Mucosa of rectum (tissue), 2 donors: ENCODE results near the gene PRDX4.

Source experiments
- H3K27ac ChIP-seq, 2 donors: one replicate each; pipeline ENCODE4 v1.7.0; 2013; ENCODE audit warnings: inconsistent platforms in 2 of 2, low read depth in 2 of 2, low read length in 2 of 2
- H3K27me3 ChIP-seq, 2 donors: one replicate each; pipeline ENCODE4 v1.7.0; 2013; ENCODE audit warnings: low read length in 2 of 2; ENCODE audit not compliant: control insufficient read depth in 2 of 2, insufficient read depth in 2 of 2
- H3K36me3 ChIP-seq, 2 donors: one replicate each; pipeline ENCODE4 v1.7.0; 2013; ENCODE audit warnings: low read length in 2 of 2; ENCODE audit not compliant: control insufficient read depth in 2 of 2, insufficient read depth in 2 of 2
- H3K4me1 ChIP-seq, 2 donors: one replicate each; pipeline ENCODE4 v1.7.0; 2013; ENCODE audit warnings: low read length in 2 of 2, mild to moderate bottlenecking in 1 of 2; ENCODE audit not compliant: control insufficient read depth in 2 of 2, insufficient read depth in 2 of 2
- H3K4me3 ChIP-seq, 2 donors: one replicate each; pipeline ENCODE4 v1.7.0; 2013; ENCODE audit warnings: low read length in 2 of 2
- H3K9ac ChIP-seq, 2 donors: one replicate each; pipeline ENCODE4 v1.7.0; 2013; ENCODE audit warnings: low read length in 2 of 2, low read depth in 1 of 2, mild to moderate bottlenecking in 1 of 2
- H3K9me3 ChIP-seq, 2 donors: one replicate each; pipeline ENCODE4 v1.7.0; 2013; ENCODE audit warnings: low read length in 2 of 2; ENCODE audit not compliant: control insufficient read depth in 2 of 2
- donor health status: healthy.
- donor health status: Normal muscosa, but diverticular disease.

The PRDX4 gene

DNA sequence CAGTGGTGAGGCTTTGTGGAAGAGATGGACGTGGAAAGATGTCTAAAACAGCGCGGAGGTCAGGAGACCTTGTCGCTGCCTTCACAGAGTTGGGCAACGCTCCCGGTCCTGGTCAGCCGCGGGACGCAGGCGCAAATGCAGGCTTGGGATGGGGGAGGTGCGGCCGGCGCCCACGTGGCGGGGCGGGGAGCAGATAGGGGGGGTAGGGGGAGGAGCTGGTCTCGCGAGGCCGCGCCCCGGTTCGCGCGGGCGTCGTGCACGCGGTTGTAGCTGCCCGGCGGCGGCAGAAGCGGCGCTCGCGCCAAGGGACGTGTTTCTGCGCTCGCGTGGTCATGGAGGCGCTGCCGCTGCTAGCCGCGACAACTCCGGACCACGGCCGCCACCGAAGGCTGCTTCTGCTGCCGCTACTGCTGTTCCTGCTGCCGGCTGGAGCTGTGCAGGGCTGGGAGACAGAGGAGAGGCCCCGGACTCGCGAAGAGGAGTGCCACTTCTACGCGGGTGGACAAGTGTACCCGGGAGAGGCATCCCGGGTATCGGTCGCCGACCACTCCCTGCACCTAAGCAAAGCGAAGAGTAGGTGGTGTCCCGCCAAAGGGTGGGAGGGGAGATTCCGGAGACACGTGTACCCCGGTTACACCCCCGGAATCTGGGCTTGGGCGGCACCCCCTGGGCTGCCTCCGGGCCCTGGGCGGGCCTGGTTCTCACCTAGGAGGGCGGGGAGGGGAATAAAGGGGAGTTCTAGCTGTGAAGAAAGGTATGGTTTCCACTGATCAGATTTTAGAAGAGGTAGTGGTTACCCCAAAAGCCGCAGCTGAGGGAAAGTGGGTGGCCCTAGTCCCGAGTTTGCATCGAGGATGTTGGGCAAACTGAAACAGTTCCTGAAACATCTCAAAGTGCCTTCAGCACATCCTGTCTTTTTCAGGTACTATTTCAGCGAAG, at the start of gene PRDX4:
TSS of gene PRDX4 (plus strand) at position 255 of the 939 bp plus-strand sequence. CDS start at position 333, 78 bp downstream.
- Histone ChIP-seq H3K27ac (peak within 1 kb of the TSS; percentile 76), H3K36me3 (no peaks in the 10 kb centered on the region), H3K9ac (peak within 1 kb of the TSS; percentile 49 to 74), H3K4me3 (peak within 1 kb of the TSS; percentile 72 to 74), H3K9me3 (no peaks in the 10 kb centered on the region), H3K4me1 (peaks cover 0 to 7% of the 10 kb centered on the region in 2 donors), H3K27me3 (no peaks in the 10 kb centered on the region)

DNA sequence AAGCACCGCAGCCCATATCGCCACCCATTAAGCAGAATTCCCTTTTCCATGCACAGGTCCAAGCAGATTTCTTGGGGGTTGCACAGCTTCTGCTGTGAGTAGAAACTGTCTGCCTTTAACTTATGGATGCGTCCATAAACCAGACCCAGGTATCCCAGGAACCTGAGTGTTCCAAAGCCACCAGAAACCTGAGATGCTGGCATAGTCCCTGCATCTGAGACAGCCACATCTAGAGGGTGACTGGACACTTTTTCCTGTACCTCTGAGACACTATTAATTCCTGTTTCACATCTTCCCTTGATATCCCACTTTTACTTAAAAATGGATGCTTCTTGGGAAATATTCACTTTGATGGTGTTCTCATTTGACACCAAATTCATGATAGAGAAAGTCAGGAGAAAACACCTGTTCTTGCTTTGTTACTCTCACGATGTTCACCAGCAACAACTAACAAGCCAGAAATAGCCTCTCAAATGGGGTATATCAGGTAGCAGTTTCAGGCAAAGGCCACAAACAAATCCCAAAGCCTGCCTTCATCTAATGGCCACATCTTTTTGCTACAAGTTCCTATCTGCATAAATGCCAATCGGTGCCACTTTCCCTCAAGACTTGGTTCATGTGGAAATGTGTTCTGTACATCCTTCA, 45.5 kb upstream of the PRDX4 start:
- H3K9ac ChIP-seq = no peak overlapping the region
- H3K36me3 ChIP-seq = no peaks in the 10 kb centered on the region
- H3K27me3 ChIP-seq = peaks cover 0 to 7% of the 10 kb centered on the region in 2 donors
- no peak overlapping the region for H3K27ac ChIP-seq
- H3K4me1 ChIP-seq = no peaks in the 10 kb centered on the region
- H3K4me3 ChIP-seq = no peak overlapping the region
- no peaks in the 10 kb centered on the region for H3K9me3 ChIP-seq

DNA sequence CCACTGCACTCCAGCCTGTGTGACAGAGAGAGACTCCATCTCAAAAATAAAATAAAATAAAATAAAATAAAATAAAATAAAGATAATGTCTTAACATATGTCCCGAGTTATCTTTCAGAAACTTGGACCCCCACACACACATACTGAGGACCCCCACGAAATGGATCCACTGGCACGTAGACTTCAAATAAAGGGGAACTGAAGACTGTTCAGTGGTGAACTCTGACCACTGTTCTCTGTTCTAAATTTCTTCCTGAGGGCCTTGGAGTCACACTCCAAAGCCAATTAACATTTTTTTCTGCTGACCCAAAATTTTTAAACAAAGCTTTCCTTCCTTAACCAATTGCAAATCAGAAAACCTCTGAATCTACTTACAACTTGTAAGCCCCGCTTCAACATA, 43.5 kb upstream of the PRDX4 start:
- no peaks in the 10 kb centered on the region for H3K9me3 ChIP-seq
- H3K36me3 ChIP-seq = no peaks in the 10 kb centered on the region
- H3K27ac ChIP-seq = no peak overlapping the region
- H3K9ac ChIP-seq = no peak overlapping the region
- H3K4me3 ChIP-seq = no peak overlapping the region
- no peaks in the 10 kb centered on the region for H3K4me1 ChIP-seq
- H3K27me3 ChIP-seq = peaks cover 2 to 7% of the 10 kb centered on the region in 2 donors

DNA sequence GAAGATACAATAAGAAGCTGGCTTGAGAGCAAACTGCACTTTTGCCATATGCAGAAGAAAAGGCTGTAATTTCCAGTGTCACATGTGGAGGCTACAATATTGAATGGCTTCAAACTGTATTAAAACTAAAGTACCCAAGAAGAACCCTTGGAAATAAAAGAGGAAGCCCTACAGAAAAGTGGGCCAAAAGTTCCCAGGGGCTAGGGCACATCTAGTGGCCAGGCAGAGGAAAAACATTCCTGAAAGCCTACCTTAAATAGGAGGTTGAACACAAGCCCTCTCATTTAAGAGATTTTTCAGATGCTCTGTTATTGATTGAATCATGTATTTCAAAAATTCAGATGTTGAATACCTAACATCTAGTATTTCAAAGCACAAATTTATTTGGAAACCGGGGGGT, 40.6 kb upstream of the PRDX4 start:
- H3K4me3 ChIP-seq = no peak overlapping the region
- H3K27me3 ChIP-seq = peaks cover 2 to 7% of the 10 kb centered on the region in 2 donors
- H3K9ac ChIP-seq = no peak overlapping the region
- no peaks in the 10 kb centered on the region for H3K4me1 ChIP-seq
- no peak overlapping the region for H3K27ac ChIP-seq
- H3K36me3 ChIP-seq = no peaks in the 10 kb centered on the region
- no peaks in the 10 kb centered on the region for H3K9me3 ChIP-seq

DNA sequence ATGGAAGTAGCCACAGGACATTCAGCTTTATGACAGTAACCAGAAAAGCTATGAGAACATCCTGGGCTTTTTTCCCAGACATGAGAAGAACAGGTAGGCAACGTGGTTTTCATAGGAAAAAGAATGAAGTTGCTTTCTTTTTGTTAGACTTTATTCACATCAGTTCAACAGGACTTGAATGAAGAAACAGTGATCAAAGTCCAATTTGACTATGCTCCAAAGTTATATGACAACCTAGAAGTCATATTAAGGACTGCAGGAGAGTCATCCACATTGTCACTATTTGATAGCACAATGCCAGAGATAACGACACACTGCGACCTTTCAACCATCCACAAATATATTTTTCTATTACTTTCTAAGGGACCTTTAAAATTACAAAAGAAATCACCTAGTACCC, 39.2 kb upstream of the PRDX4 start:
- no peak overlapping the region for H3K9ac ChIP-seq
- H3K27ac ChIP-seq = no peak overlapping the region
- no peaks in the 10 kb centered on the region for H3K9me3 ChIP-seq
- H3K36me3 ChIP-seq = no peaks in the 10 kb centered on the region
- H3K4me1 ChIP-seq = no peaks in the 10 kb centered on the region
- no peak overlapping the region for H3K4me3 ChIP-seq
- peaks cover 2 to 7% of the 10 kb centered on the region in 2 donors for H3K27me3 ChIP-seq

DNA sequence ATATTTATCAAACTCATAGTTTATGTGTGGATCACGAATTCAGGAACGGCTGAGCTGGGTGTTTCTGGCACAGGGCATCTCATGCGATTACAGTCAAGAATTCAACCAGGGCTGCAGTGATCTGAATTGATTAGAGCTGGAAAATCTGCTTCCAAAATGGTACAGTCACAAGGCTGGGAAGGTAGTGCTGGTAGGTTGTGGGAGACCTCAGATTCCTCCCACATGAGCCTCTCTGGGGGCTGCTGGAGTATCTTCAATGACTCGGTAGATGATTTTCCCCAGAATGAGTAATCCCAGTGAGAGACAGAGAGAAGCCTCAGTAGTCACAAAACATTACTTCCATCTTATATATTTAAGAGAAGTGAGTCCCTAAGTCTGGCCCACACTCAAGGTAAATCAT, 36.2 kb upstream of the PRDX4 start:
- Histone ChIP-seq H3K9ac (no peak overlapping the region), H3K36me3 (no peaks in the 10 kb centered on the region), H3K27me3 (peaks cover 4 to 9% of the 10 kb centered on the region in 2 donors), H3K27ac (no peak overlapping the region), H3K9me3 (no peaks in the 10 kb centered on the region), H3K4me3 (no peak overlapping the region), H3K4me1 (no peaks in the 10 kb centered on the region)

DNA sequence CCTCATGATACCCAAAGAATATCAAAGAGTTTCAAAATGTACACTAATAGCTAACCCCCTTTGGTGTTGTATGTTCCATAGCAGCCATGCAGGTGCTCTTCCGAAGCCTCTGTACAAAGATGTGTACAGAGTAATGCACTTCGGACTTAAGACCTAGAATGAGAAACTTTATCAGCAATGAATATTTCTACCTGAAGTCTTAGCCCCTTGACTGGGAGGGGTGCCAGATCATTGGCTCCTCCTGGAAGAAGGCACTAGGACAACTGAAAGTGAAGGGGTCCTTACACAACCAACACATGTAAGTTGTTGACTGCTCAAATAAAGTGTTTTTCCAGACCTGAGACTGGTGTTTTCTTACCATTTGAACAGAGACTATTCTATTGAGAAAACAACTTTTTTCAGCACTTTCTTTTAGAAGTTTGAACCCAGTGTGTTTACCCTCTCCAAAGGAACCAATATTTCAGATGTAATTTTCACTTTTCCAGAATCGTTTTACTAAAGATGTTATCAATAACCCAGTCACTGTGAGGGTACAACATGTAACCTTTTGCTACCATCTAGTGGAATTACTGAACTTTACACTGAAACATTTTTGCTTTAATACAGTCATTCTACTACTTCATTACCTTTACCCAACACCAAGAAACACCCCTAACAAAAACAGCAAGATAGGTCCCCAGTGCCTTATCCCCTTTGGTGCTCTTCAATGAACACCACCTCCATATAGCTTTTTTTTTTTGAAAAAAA, 33.3 kb upstream of the PRDX4 start:
- no peaks in the 10 kb centered on the region for H3K36me3 ChIP-seq
- peaks cover 5 to 19% of the 10 kb centered on the region in 2 donors for H3K27me3 ChIP-seq
- no peak overlapping the region for H3K9ac ChIP-seq
- H3K9me3 ChIP-seq = no peaks in the 10 kb centered on the region
- no peak overlapping the region for H3K27ac ChIP-seq
- H3K4me3 ChIP-seq = no peak overlapping the region
- no peaks in the 10 kb centered on the region for H3K4me1 ChIP-seq

DNA sequence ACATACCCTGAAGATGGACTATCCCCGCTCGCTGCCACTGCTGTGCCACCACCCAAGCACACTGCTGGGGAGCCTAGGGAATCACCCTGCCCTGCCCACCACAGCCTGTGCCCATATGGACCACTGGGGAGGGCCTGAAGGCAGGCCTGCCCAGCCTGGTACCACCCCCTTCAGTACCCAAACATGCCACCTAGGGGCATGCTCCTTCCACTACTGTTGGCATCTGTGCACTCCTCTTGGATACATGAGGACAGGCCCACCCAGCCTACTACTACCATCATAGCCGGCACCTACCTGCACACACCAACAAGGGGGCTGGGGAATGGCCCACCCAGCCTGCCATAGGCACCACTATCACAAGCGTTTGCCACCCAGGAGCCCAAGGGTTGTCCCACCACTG, 30.1 kb upstream of the PRDX4 start:
- Histone ChIP-seq H3K36me3 (no peaks in the 10 kb centered on the region), H3K27ac (no peak overlapping the region), H3K4me1 (no peaks in the 10 kb centered on the region), H3K9me3 (no peaks in the 10 kb centered on the region), H3K9ac (no peak overlapping the region), H3K4me3 (no peak overlapping the region), H3K27me3 (peaks cover 5 to 19% of the 10 kb centered on the region in 2 donors)

DNA sequence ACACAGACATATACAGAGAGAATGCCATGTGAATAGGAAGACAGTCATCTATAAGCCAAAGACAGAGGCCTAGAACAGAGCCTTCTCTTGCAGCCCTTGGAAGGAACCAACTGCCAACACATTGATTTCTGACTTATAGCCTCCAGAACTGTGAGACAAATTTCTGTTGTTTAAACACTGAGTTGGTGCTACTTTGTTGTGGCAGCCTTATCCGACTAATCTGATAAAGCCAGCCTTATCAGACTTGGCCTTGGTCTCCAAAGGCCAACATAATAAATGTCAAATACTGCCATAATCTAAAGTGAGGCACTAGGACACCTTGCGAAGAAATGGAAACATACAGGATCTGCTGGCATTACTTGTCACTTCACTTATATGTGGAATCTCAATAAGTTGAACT, 24.3 kb upstream of the PRDX4 start:
- no peaks in the 10 kb centered on the region for H3K27me3 ChIP-seq
- no peaks in the 10 kb centered on the region for H3K4me1 ChIP-seq
- no peaks in the 10 kb centered on the region for H3K9me3 ChIP-seq
- no peak overlapping the region for H3K27ac ChIP-seq
- H3K36me3 ChIP-seq = no peaks in the 10 kb centered on the region
- H3K4me3 ChIP-seq = no peak overlapping the region
- H3K9ac ChIP-seq = no peak overlapping the region

DNA sequence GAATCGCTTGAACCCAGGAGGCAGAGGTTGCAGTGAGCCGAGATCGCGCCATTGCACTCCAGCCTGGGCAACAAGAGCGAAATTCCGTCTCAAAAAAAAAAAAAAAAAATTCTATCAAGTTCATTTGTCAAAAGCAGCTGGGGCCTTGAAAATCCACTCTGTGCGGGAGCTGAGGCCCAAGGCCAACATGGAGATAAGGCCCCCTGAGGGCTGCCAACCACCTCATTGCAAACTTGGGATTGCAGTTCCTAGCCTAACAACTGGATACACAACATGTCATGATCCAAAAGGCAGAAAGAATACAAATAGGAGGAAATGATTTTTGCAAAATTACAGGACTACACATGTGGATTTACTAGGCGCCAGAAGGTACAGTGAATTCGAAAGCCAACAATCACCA, 22.5 kb upstream of the PRDX4 start:
- H3K9ac ChIP-seq = no peak overlapping the region
- H3K27me3 ChIP-seq = no peaks in the 10 kb centered on the region
- H3K9me3 ChIP-seq = no peaks in the 10 kb centered on the region
- no peaks in the 10 kb centered on the region for H3K4me1 ChIP-seq
- H3K27ac ChIP-seq = no peak overlapping the region
- no peaks in the 10 kb centered on the region for H3K36me3 ChIP-seq
- H3K4me3 ChIP-seq = no peak overlapping the region
